Endodermal cell (in vitro differentiated cells): ENCODE data around the gene LRRC49. TPM values are rescaled to one million over a fixed set of nuclear protein-coding genes. Genes with fewer than 3 reads are reported as not detected.

Experiments used
- DNase-seq: peaks from one replicate; pipeline ENCODE4 v3.0.0-alpha.2; 2017
- H3K27ac ChIP-seq: 2 replicates; pipeline ENCODE4 v1.5.1; 2013; ENCODE audit warnings: mild to moderate bottlenecking, low read depth, low read length, moderate library complexity
- H3K27me3 ChIP-seq: 2 replicates; pipeline ENCODE4 v1.6.1; 2013; ENCODE audit warnings: mild to moderate bottlenecking, low read length, moderate library complexity; ENCODE audit not compliant: insufficient read depth, control insufficient read depth, poor library complexity, severe bottlenecking
- H3K36me3 ChIP-seq: 2 replicates; pipeline ENCODE4 v1.7.0; 2013; ENCODE audit warnings: mild to moderate bottlenecking, low read length, moderate library complexity; ENCODE audit not compliant: control insufficient read depth, insufficient read depth
- H3K4me1 ChIP-seq: one replicate; pipeline ENCODE4 v1.7.0; 2013; ENCODE audit warnings: low read length; ENCODE audit not compliant: control insufficient read depth, insufficient read depth
- H3K4me3 ChIP-seq: 2 replicates; pipeline ENCODE4 v1.5.1; 2013; ENCODE audit warnings: mild to moderate bottlenecking, low read length, moderate library complexity
- H3K9ac ChIP-seq: 2 replicates; pipeline ENCODE4 v1.6.1; 2013; ENCODE audit warnings: mild to moderate bottlenecking, low read length, moderate library complexity; ENCODE audit not compliant: poor library complexity, severe bottlenecking; ENCODE audit errors: extremely low read depth
- H3K9me3 ChIP-seq: 2 replicates; pipeline ENCODE4 v1.6.1; 2013; ENCODE audit warnings: mild to moderate bottlenecking, low read length, moderate library complexity; ENCODE audit not compliant: control insufficient read depth
- H3K27ac Mint-ChIP-seq: 2 replicates; pipeline ENCODE4 v1.8.0; 2020; ENCODE audit warnings: mixed read lengths
- H3K27me3 Mint-ChIP-seq: 2 replicates; pipeline ENCODE4 v1.8.0; 2021; ENCODE audit warnings: mild to moderate bottlenecking, mixed read lengths; ENCODE audit not compliant: insufficient read depth
- H3K36me3 Mint-ChIP-seq: 2 replicates; pipeline ENCODE4 v1.8.0; 2020; ENCODE audit warnings: low read depth, mixed read lengths
- H3K4me1 Mint-ChIP-seq: 2 replicates; pipeline ENCODE4 v1.8.0; 2020; ENCODE audit warnings: mixed read lengths
- H3K4me3 Mint-ChIP-seq: 2 replicates; pipeline ENCODE4 v1.8.0; 2020; ENCODE audit warnings: mild to moderate bottlenecking, moderate library complexity, mixed read lengths
- H3K9me3 Mint-ChIP-seq: 2 replicates; pipeline ENCODE4 v1.8.0; 2020; ENCODE audit warnings: mild to moderate bottlenecking, mixed read lengths
- CTCF ChIP-seq: fragments of 200-600 bp; sonication (generic); conservative IDR thresholded peaks from 2 replicates; pipeline ENCODE4 v1.5.0; 2021; ENCODE audit warnings: antibody characterized with exemption, mild to moderate bottlenecking
- WGBS, 2 experiments: methylation state at CpG; one replicate each; pipeline versions ENCODE4 v1.1.5 to v1.1.7; 2013; ENCODE audit warnings: missing lambda C conversion rate in 2 of 2, mixed read lengths in 1 of 2; ENCODE audit not compliant: insufficient coverage in 1 of 2, insufficient read length in 1 of 2; 5-methylcytosine and 5-hydroxymethylcytosine counted together
- total RNA-seq, 2 donors: library from RNA; stranded (reverse); fragmentation: NEBNext Ultra II Directional in 1 of 2; extraction: Animal tissue kit (Norgen Biotek cat#: 25700) in 1 of 2; gene quantifications; 2 replicates in 1 of 2; 3 replicates in 1 of 2; pipeline ENCODE4 v1.2.1, GENCODE V29; 2021

Gene LRRC49
- total RNA-seq, 2 donors from 2014 or later = 6.6 to 10.7 TPM

DNA sequence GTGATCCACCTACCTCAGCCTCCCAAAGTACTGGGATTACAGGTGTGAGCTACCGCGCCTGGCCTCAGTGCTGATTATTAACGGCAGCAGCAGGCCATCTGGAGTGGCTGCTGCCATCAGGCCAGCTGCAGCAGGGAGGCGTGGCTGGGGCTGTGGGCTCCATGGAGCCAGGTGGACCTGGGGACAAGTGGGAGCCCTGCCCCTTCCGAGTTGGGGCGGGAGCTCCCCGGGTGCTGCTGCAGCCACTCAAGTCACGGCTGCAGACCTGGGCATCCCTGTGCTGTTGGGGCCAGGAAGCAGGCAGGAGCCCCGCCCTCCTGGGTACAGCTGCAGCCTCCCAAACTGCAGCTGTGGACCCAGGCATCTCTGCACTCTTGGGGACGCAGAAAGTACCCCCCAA, 23.9 kb downstream of the LRRC49 start:
- TF ChIP-seq CTCF = no peak
- Histone ChIP-seq H3K36me3 (no peaks in the 10 kb centered on the region), H3K9me3 (no peaks in the 10 kb centered on the region), H3K4me3 (no peak overlapping the region), H3K27ac (no peak overlapping the region), H3K9ac (no peak overlapping the region), H3K4me1 (no peaks in the 10 kb centered on the region), H3K27me3 (no peaks in the 10 kb centered on the region)
- Mint-ChIP-seq H3K4me1 (no peaks in the 10 kb centered on the region), H3K27me3 (no peaks in the 10 kb centered on the region), H3K4me3 (no peak overlapping the region), H3K36me3 (no peaks in the 10 kb centered on the region), H3K27ac (no peak overlapping the region), H3K9me3 (no peaks in the 10 kb centered on the region)
- 91 to 100% methylated on average over 2 to 10 of the region's 10 CpGs for WGBS, 2 experiments
- DNase-seq = no peak

DNA sequence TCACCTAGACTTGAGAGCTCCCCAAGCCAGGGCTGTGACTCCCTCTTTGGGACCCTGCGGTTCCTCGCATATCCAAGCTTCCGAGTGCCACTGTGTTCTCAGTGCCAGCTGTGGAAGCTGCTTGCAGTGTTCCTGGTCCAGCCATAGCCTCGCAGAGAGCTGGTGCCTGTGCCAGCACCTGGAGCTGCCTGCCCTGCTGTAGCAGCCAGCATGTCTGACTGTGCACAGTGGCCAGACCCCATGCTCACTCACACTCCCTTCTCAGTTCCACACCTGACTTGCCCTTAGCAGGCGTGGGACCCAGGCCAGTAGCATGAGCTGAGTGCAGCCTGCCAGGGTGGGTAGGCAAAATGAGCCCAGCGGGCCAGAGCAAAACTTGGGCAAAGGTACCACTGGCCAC, 25.3 kb downstream of the LRRC49 start:
- Histone ChIP-seq H3K4me3 (no peak overlapping the region), H3K9me3 (no peaks in the 10 kb centered on the region), H3K4me1 (no peaks in the 10 kb centered on the region), H3K9ac (no peak overlapping the region), H3K36me3 (no peaks in the 10 kb centered on the region), H3K27ac (no peak overlapping the region), H3K27me3 (no peaks in the 10 kb centered on the region)
- Mint-ChIP-seq H3K27me3 (no peaks in the 10 kb centered on the region), H3K4me3 (no peak overlapping the region), H3K36me3 (no peaks in the 10 kb centered on the region), H3K27ac (no peak overlapping the region), H3K9me3 (peaks cover 4% of the 10 kb centered on the region), H3K4me1 (no peaks in the 10 kb centered on the region)
- no peak for DNase-seq
- no peak for TF ChIP-seq CTCF
- WGBS, 2 experiments = 94% methylated on average over 6 of the region's 6 CpGs; no CpG with 5 or more reads in 1 of the 2 experiments

- Histone ChIP-seq H3K9me3 (no peaks in the 10 kb centered on the region), H3K36me3 (no peaks in the 10 kb centered on the region), H3K9ac (no peak overlapping the region), H3K4me3 (no peak overlapping the region), H3K4me1 (no peaks in the 10 kb centered on the region), H3K27me3 (no peaks in the 10 kb centered on the region), H3K27ac (no peak overlapping the region)
- 79% methylated on average over 1 of the region's 1 CpG; no CpG with 5 or more reads in 1 of the 2 experiments for WGBS, 2 experiments
- no peak for DNase-seq
- H3K4me1 Mint-ChIP-seq = no peaks in the 10 kb centered on the region
- H3K36me3 Mint-ChIP-seq = no peaks in the 10 kb centered on the region
- H3K27me3 Mint-ChIP-seq = no peaks in the 10 kb centered on the region
- H3K27ac Mint-ChIP-seq = no peak overlapping the region
- no peak for TF ChIP-seq CTCF
- no peak overlapping the region for H3K4me3 Mint-ChIP-seq
- H3K9me3 Mint-ChIP-seq = peaks cover 4% of the 10 kb centered on the region
Measured at GRCh38 chr15:70920981-70921696, 28.5 kb downstream of the LRRC49 start.
